Panc1 (cell line): ENCODE results near the gene ARSI. TPM values are rescaled to one million over a fixed set of nuclear protein-coding genes. Genes with fewer than 3 reads are reported as not detected.

Source experiments
- ATAC-seq: fragments of 200-7000 bp; cut with Tn5 transposase; 2 replicates; pipeline ENCODE4 v1.9.1; 2020; ENCODE audit warnings: mild to moderate bottlenecking, moderate library complexity
- BruUV-seq: library from RNA; stranded (reverse); fragments of 400-500 nt; replicated peaks from 2 replicates; lab custom pipeline; 2021; lab: Mats Ljungman, UMichigan
- CTCF ChIA-PET: fragments of 300-600 bp; sonication (Branson Sonifier 250); formaldehyde crosslinking; loops from one replicate; lab custom pipeline; 2022; ENCODE audit warnings: antibody characterized with exemption; lab: Charles Lee
- POLR2A ChIA-PET: fragments of 300-600 bp; sonication (Branson Sonifier 250); formaldehyde crosslinking; loops from one replicate; lab custom pipeline; 2022; ENCODE audit warnings: antibody characterized with exemption; lab: Charles Lee
- DNase-seq: peaks from one replicate; pipeline ENCODE4 v3.0.0-alpha.2; 2010; ENCODE audit warnings: low read depth, low spot score
- H3K27ac ChIP-seq: 2 replicates; pipeline ENCODE4 v1.5.1; 2011; ENCODE audit warnings: mild to moderate bottlenecking, low read length, inconsistent platforms
- H3K27me3 ChIP-seq: fragments of 200-500 bp; sonication (Bioruptor generic); 2 replicates; pipeline ENCODE4 v1.6.0; 2014; ENCODE audit warnings: low read length, inconsistent platforms; ENCODE audit not compliant: control insufficient read depth, insufficient read depth
- H3K36me3 ChIP-seq: fragments of 200-500 bp; sonication (Bioruptor generic); 2 replicates; pipeline ENCODE4 v1.5.1; 2014; ENCODE audit warnings: inconsistent platforms, mild to moderate bottlenecking, low read length, moderate library complexity; ENCODE audit not compliant: control insufficient read depth, insufficient read depth
- H3K4me1 ChIP-seq: 2 replicates; pipeline ENCODE4 v1.5.1; 2011; ENCODE audit warnings: inconsistent platforms, mild to moderate bottlenecking, low read length, moderate library complexity; ENCODE audit not compliant: control insufficient read depth, insufficient read depth
- H3K4me3 ChIP-seq, 2 experiments: 2 replicates each; pipeline ENCODE4 v1.5.1; 2011 to 2012; ENCODE audit warnings: low read depth in 2 of 2, low read length in 2 of 2, mild to moderate bottlenecking in 2 of 2, inconsistent platforms in 1 of 2, moderate library complexity in 1 of 2
- H3K9me3 ChIP-seq: fragments of 200-500 bp; sonication (Bioruptor generic); 2 replicates; pipeline ENCODE4 v1.5.1; 2014; ENCODE audit warnings: low read depth, mild to moderate bottlenecking, inconsistent platforms, low read length, moderate library complexity; ENCODE audit not compliant: control insufficient read depth, insufficient read depth
- POLR2AphosphoS5 ChIP-seq: IDR thresholded peaks from 2 replicates; pipeline ENCODE4 v1.6.1; 2012; ENCODE audit warnings: mild to moderate bottlenecking, low read depth, low read length, moderate library complexity
- SIN3A ChIP-seq: IDR thresholded peaks from 2 replicates; pipeline ENCODE4 v1.6.1; 2012; ENCODE audit warnings: low read depth, mild to moderate bottlenecking, low read length, moderate library complexity, borderline replicate concordance; ENCODE audit not compliant: insufficient read depth
- TCF7L2 ChIP-seq: IDR thresholded peaks from 2 replicates; pipeline ENCODE4 v1.6.1; 2011; ENCODE audit warnings: mild to moderate bottlenecking, low read depth, low read length, inconsistent platforms
- in situ Hi-C: cut with HindIII; loops from 2 replicates; pipeline ENCODE4 v1.10.0; 2016; ENCODE audit warnings: low sequenced_read_pairs, low pct_unique_long_range_greater_than_20kb
- intact Hi-C: fragments of 100-400 bp; cut with micrococcal nuclease; formaldehyde crosslinking; loops from one replicate; pipeline ENCODE4 v1.10.0; 2022; ENCODE audit not compliant: unreplicated experiment
- total RNA-seq: library from RNA; stranded (reverse); gene quantifications from one replicate; pipeline ENCODE4 v1.2.1, GENCODE V29; 2021; ENCODE audit not compliant: unreplicated experiment
- TF ChIP-seq, protein P1 (sequence below): fragments of 450-650 bp; IDR thresholded peaks from 2 replicates; pipeline ENCODE4 v1.5.1; 2017; ENCODE audit warnings: mild to moderate bottlenecking
- TF ChIP-seq, protein P2 (sequence below), 2 experiments: IDR thresholded peaks; 2 replicates each; pipeline ENCODE4 v1.6.1; 2011 to 2012; ENCODE audit warnings: low read depth in 2 of 2, control low read depth in 1 of 2, low read length in 1 of 2, mild to moderate bottlenecking in 1 of 2, moderate library complexity in 1 of 2; ENCODE audit not compliant: insufficient read depth in 1 of 2

Gene ARSI
- total RNA-seq, 1 experiment from 2014 or later = 18.6 TPM

DNA sequence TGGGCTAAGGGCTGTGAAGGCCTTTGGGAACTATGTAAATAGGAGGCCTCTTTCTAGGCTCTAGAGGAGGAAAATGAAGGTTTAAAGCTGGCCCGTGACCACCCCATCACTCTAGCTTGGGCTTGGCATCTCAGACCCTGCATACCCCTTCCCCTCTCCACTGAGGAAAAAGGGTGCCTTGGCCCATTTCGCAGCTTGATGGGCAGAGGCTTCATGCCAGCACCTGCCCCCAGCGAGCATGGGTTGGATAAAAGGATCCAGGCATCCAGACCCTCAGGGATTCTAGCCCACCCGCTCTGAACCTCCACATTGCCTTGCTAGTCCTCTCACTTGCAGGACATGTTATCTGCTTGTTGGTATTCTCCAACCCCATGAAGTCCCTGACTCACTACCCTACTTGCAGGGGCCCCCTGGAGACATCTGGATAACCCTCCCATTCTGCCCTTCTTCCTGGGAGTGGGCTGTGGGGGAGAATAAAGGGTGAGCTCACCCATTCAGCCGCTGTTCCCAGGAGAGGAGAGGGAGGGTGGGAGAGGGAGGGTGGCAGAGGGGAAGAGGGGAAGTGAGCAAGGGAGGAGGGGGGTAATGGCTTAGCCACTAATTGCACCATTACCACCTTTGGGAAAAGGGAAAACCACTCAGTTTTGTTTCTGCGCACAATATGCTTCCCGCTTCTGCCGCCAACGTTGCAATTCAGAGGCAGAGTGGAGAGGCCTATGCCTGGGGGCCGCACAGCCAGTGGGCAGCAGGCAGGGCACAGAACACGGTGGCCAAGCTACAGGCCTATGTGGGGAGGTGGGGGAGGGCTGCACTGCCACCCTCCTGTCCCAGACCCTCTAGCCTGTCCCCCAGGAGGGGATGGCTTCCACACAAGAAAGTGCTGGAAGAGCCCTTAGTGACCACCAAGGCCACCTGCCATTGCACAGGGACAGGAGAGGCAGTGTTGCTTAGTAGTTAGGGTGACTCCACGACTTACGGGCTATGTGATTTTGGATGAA, 11.0 kb downstream of the ARSI start:
- no peak overlapping the region for H3K27ac ChIP-seq
- in situ Hi-C loops = no loop called here
- no TSS peak for BruUV-seq
- POLR2A ChIA-PET = interaction anchor here (0.6 kb wide), 1 partner anchor 28 kb away, joined by 4 read pairs; no protein-coding TSS in a partner anchor
- intact Hi-C loops = no loop called here
- DNase-seq (no peak), ATAC-seq (no peak)
- peaks cover 9% of the 10 kb centered on the region; the same call in 1 of the 2 replicates for H3K4me1 ChIP-seq
- H3K9me3 ChIP-seq = no peaks in the 10 kb centered on the region
- CTCF ChIA-PET = interaction anchor here (1.1 kb wide), 1 partner anchor 8 kb away, joined by 4 read pairs; no protein-coding TSS in a partner anchor
- H3K4me3 ChIP-seq = no peak overlapping the region
- no peaks in the 10 kb centered on the region for H3K36me3 ChIP-seq
- H3K27me3 ChIP-seq = no peaks in the 10 kb centered on the region
- TF ChIP-seq SIN3A (no peak), TCF7L2 (no peak), POLR2AphosphoS5 (no peak)
- TF ChIP-seq, protein P1, sequence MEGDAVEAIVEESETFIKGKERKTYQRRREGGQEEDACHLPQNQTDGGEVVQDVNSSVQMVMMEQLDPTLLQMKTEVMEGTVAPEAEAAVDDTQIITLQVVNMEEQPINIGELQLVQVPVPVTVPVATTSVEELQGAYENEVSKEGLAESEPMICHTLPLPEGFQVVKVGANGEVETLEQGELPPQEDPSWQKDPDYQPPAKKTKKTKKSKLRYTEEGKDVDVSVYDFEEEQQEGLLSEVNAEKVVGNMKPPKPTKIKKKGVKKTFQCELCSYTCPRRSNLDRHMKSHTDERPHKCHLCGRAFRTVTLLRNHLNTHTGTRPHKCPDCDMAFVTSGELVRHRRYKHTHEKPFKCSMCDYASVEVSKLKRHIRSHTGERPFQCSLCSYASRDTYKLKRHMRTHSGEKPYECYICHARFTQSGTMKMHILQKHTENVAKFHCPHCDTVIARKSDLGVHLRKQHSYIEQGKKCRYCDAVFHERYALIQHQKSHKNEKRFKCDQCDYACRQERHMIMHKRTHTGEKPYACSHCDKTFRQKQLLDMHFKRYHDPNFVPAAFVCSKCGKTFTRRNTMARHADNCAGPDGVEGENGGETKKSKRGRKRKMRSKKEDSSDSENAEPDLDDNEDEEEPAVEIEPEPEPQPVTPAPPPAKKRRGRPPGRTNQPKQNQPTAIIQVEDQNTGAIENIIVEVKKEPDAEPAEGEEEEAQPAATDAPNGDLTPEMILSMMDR = no peak
- TF ChIP-seq, protein P2, sequence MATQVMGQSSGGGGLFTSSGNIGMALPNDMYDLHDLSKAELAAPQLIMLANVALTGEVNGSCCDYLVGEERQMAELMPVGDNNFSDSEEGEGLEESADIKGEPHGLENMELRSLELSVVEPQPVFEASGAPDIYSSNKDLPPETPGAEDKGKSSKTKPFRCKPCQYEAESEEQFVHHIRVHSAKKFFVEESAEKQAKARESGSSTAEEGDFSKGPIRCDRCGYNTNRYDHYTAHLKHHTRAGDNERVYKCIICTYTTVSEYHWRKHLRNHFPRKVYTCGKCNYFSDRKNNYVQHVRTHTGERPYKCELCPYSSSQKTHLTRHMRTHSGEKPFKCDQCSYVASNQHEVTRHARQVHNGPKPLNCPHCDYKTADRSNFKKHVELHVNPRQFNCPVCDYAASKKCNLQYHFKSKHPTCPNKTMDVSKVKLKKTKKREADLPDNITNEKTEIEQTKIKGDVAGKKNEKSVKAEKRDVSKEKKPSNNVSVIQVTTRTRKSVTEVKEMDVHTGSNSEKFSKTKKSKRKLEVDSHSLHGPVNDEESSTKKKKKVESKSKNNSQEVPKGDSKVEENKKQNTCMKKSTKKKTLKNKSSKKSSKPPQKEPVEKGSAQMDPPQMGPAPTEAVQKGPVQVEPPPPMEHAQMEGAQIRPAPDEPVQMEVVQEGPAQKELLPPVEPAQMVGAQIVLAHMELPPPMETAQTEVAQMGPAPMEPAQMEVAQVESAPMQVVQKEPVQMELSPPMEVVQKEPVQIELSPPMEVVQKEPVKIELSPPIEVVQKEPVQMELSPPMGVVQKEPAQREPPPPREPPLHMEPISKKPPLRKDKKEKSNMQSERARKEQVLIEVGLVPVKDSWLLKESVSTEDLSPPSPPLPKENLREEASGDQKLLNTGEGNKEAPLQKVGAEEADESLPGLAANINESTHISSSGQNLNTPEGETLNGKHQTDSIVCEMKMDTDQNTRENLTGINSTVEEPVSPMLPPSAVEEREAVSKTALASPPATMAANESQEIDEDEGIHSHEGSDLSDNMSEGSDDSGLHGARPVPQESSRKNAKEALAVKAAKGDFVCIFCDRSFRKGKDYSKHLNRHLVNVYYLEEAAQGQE (IDR thresholded peaks at IDR 0.05; ENCODE audit: insufficient read depth in 1 of 2, low read depth in 2 of 2, low read length in 1 of 2) = no peak

- Histone ChIP-seq H3K4me3 (no peak within 1 kb of the TSS), H3K27ac (no peak within 1 kb of the TSS), H3K27me3 (no peaks in the 10 kb centered on the region), H3K36me3 (no peaks in the 10 kb centered on the region), H3K4me1 (0 out of 2 replicates have a peak, but pooled peaks cover 1% of the 10 kb centered on the region), H3K9me3 (no peaks in the 10 kb centered on the region)
- POLR2A ChIA-PET = no interaction called here
- no peak for TF ChIP-seq POLR2AphosphoS5
- TF ChIP-seq, protein P2 (IDR thresholded peaks at IDR 0.05; ENCODE audit: insufficient read depth in 1 of 2, low read depth in 2 of 2, low read length in 1 of 2) = no peak
- TF ChIP-seq, protein P1 = no peak
- TF ChIP-seq TCF7L2 = no peak
- TF ChIP-seq SIN3A = no peak
- CTCF ChIA-PET = no interaction called here
- intact Hi-C loops (no loop called here), in situ Hi-C loops (no loop called here)
- DNase-seq (no peak), ATAC-seq (no peak)
- no TSS peak for BruUV-seq
Measured at GRCh38 chr5:150289551-150290390, 12.9 kb downstream of the ARSI start, which contains the start of gene CAMK2A. TSS of gene CAMK2A (minus strand) at chr5:150289773. CDS start at chr5:150289625, 148 bp downstream.
